CD14-positive monocyte (primary cell): ENCODE data around the gene DAP3. TPM values are rescaled to one million over a fixed set of nuclear protein-coding genes. Genes with fewer than 3 reads are reported as not detected.

Source experiments
- DNase-seq, 3 donors: peaks; one replicate each; pipeline ENCODE4 v3.0.0-alpha.2; 2011 to 2022
- H2AFZ ChIP-seq: 2 replicates; pipeline ENCODE4 v1.6.0; 2012; ENCODE audit warnings: mild to moderate bottlenecking, low read depth, low read length, inconsistent platforms; ENCODE audit not compliant: insufficient read depth, poor library complexity, severe bottlenecking
- H3K27ac ChIP-seq, 2 donors: 1 replicate in 1 of 2; 2 replicates in 1 of 2; pipeline ENCODE4 v1.5.1; 2012 to 2013; ENCODE audit warnings: low read length in 2 of 2, control low read depth in 1 of 2, inconsistent platforms in 1 of 2, low read depth in 1 of 2, mild to moderate bottlenecking in 1 of 2
- H3K27me3 ChIP-seq, 2 donors: one replicate each; pipeline versions ENCODE4 v1.6.0 to v1.6.1; 2011 to 2013; ENCODE audit warnings: low read length in 2 of 2; ENCODE audit not compliant: control insufficient read depth in 2 of 2, insufficient read depth in 2 of 2
- H3K36me3 ChIP-seq, 2 donors: replicated peaks in 1 of 2; 1 replicate in 1 of 2; 2 replicates in 1 of 2; pipeline versions ENCODE4 v1.5.1 to v1.6.1; 2012 to 2013; ENCODE audit warnings: low read length in 2 of 2, control low read depth in 1 of 2, inconsistent platforms in 1 of 2, mild to moderate bottlenecking in 1 of 2; ENCODE audit not compliant: insufficient read depth in 2 of 2, control insufficient read depth in 1 of 2
- H3K4me1 ChIP-seq, 2 donors: 1 replicate in 1 of 2; 2 replicates in 1 of 2; pipeline versions ENCODE4 v1.5.1 to v1.6.1; 2012 to 2013; ENCODE audit warnings: low read length in 2 of 2, control low read depth in 1 of 2, inconsistent platforms in 1 of 2, mild to moderate bottlenecking in 1 of 2, moderate library complexity in 1 of 2; ENCODE audit not compliant: insufficient read depth in 2 of 2, control insufficient read depth in 1 of 2
- H3K4me2 ChIP-seq: replicated peaks from 2 replicates; pipeline ENCODE3; 2012; ENCODE audit warnings: low read length, moderate library complexity, mild to moderate bottlenecking; ENCODE audit not compliant: poor library complexity, severe bottlenecking; ENCODE audit errors: extremely low read depth
- H3K4me3 ChIP-seq, 3 experiments: fragments of 200-600 bp in 1 of 3; sonication (generic) in 1 of 3; replicated peaks in 1 of 3; 1 replicate in 2 of 3; 2 replicates in 1 of 3; pipeline ENCODE4 v1.5.1; 2011 to 2013; ENCODE audit warnings: low read length in 3 of 3, mild to moderate bottlenecking in 3 of 3, control low read depth in 2 of 3, low read depth in 2 of 3, inconsistent platforms in 1 of 3, moderate library complexity in 1 of 3
- H3K79me2 ChIP-seq: 2 replicates; pipeline ENCODE4 v1.6.0; 2012; ENCODE audit warnings: mild to moderate bottlenecking, control low read depth, inconsistent platforms, low read length, moderate library complexity; ENCODE audit not compliant: insufficient read depth
- H3K9ac ChIP-seq: 2 replicates; pipeline ENCODE4 v1.6.0; 2017; ENCODE audit warnings: low read length, mild to moderate bottlenecking; ENCODE audit not compliant: insufficient read depth, poor library complexity, severe bottlenecking
- H3K9me3 ChIP-seq, 2 donors: replicated peaks in 1 of 2; 1 replicate in 1 of 2; 2 replicates in 1 of 2; pipeline versions ENCODE4 v1.5.1 to v1.6.1; 2012 to 2013; ENCODE audit warnings: low read length in 2 of 2, control low read depth in 1 of 2; ENCODE audit not compliant: control insufficient read depth in 1 of 2, insufficient read depth in 1 of 2
- H4K20me1 ChIP-seq: 2 replicates; pipeline ENCODE4 v1.6.0; 2012; ENCODE audit warnings: mild to moderate bottlenecking, low read length, control low read depth, moderate library complexity; ENCODE audit not compliant: insufficient read depth
- H3K27ac Mint-ChIP-seq, 7 donors: one replicate each; pipeline ENCODE4 v1.8.0; 2020; ENCODE audit warnings: mild to moderate bottlenecking in 7 of 7, mixed read lengths in 7 of 7, moderate library complexity in 6 of 7, inconsistent platforms in 2 of 7
- H3K27me3 Mint-ChIP-seq, 3 donors: one replicate each; pipeline ENCODE4 v1.8.0; 2021 to 2022; ENCODE audit warnings: low read depth in 3 of 3, mild to moderate bottlenecking in 3 of 3, mixed read lengths in 3 of 3, moderate library complexity in 3 of 3, inconsistent platforms in 1 of 3
- H3K36me3 Mint-ChIP-seq, 2 donors: one replicate each; pipeline ENCODE4 v1.8.0; 2020; ENCODE audit warnings: mixed read lengths in 2 of 2, inconsistent platforms in 1 of 2, mild to moderate bottlenecking in 1 of 2
- H3K4me1 Mint-ChIP-seq: one replicate; pipeline ENCODE4 v1.8.0; 2020; ENCODE audit warnings: mild to moderate bottlenecking, mixed read lengths
- H3K4me3 Mint-ChIP-seq, 2 donors: one replicate each; pipeline ENCODE4 v1.8.0; 2020; ENCODE audit warnings: mild to moderate bottlenecking in 2 of 2, mixed read lengths in 2 of 2, moderate library complexity in 1 of 2
- H3K9me3 Mint-ChIP-seq, 7 donors: one replicate each; pipeline ENCODE4 v1.8.0; 2020 to 2022; ENCODE audit warnings: mixed read lengths in 7 of 7, mild to moderate bottlenecking in 6 of 7, moderate library complexity in 6 of 7, inconsistent platforms in 2 of 7
- CTCF ChIP-seq: fragments of 200-600 bp; IDR thresholded peaks from one replicate; pipeline ENCODE4 v1.8.0; 2022; ENCODE audit warnings: antibody characterized with exemption, mild to moderate bottlenecking
- WGBS: methylation state at CpG from one replicate; pipeline ENCODE4 v1.1.5; 2013; ENCODE audit warnings: missing lambda C conversion rate; ENCODE audit not compliant: insufficient coverage; 5-methylcytosine and 5-hydroxymethylcytosine counted together
- intact Hi-C, 2 donors: fragments of 100-400 bp; cut with micrococcal nuclease; formaldehyde crosslinking; loops; one replicate each; pipeline versions ENCODE4 v1.15.0 to v1.15.1; 2023
- polyA plus RNA-seq, 3 donors: library from polyadenylated mRNA; depleted of rRNA in 1 of 3; unstranded in 2 of 3; stranded (reverse) in 1 of 3; fragments of 300-500 nt in 2 of 3; fragments of >200 nt in 1 of 3; fragmentation: Illumina TruSeq in 2 of 3; gene quantifications; 1 replicate in 2 of 3; 2 replicates in 1 of 3; pipeline ENCODE4 v1.2.3, GENCODE V29; 2012 to 2021

The DAP3 gene
- polyA plus RNA-seq, 3 donors, result 69.0 to 79.3 (median 72.7) TPM

GRCh38 chr1:155759966-155760630, 71.2 kb downstream of the DAP3 start:
- Mint-ChIP-seq H3K27me3 (peaks cover 0 to 2% (median 0%) of the 10 kb centered on the region in 3 donors), H3K9me3 (no peaks in the 10 kb centered on the region), H3K27ac (no peak overlapping the region), H3K36me3 (peaks cover 70 to 84% of the 10 kb centered on the region in 2 donors), H3K4me1 (peaks cover 19% of the 10 kb centered on the region), H3K4me3 (no peak overlapping the region)
- H3K79me2 ChIP-seq, result no peaks in the 10 kb centered on the region
- H3K27ac ChIP-seq, result no peak overlapping the region
- intact Hi-C loops, result no loop called here
- no peaks in the 10 kb centered on the region for H3K27me3 ChIP-seq
- no peak overlapping the region for H2AFZ ChIP-seq
- no peak for TF ChIP-seq CTCF
- H3K9me3 ChIP-seq, result no peaks in the 10 kb centered on the region
- no peak overlapping the region for H3K4me2 ChIP-seq
- 100% methylated on average over 1 of the region's 4 CpGs for WGBS
- peaks cover 19 to 22% of the 10 kb centered on the region in 2 donors for H3K4me1 ChIP-seq
- no peak overlapping the region for H3K4me3 ChIP-seq
- DNase-seq, result no peak
- peaks cover 65 to 84% of the 10 kb centered on the region in 2 donors for H3K36me3 ChIP-seq
- peaks cover under 1% of the 10 kb centered on the region for H4K20me1 ChIP-seq
- no peak overlapping the region for H3K9ac ChIP-seq

GRCh38 chr1:155760751-155761475, 72.0 kb downstream of the DAP3 start:
- Mint-ChIP-seq H3K9me3 (no peaks in the 10 kb centered on the region), H3K27me3 (peaks cover 0 to 2% (median 0%) of the 10 kb centered on the region in 3 donors), H3K36me3 (peaks cover 70 to 84% of the 10 kb centered on the region in 2 donors), H3K4me1 (peaks cover 23% of the 10 kb centered on the region), H3K27ac (no peak overlapping the region), H3K4me3 (no peak overlapping the region)
- no peak for TF ChIP-seq CTCF
- H3K9ac ChIP-seq, result no peak overlapping the region
- peaks cover 19 to 24% of the 10 kb centered on the region in 2 donors for H3K4me1 ChIP-seq
- no peaks in the 10 kb centered on the region for H3K27me3 ChIP-seq
- no peak overlapping the region for H3K27ac ChIP-seq
- no peak overlapping the region for H3K4me2 ChIP-seq
- H3K4me3 ChIP-seq, result no peak overlapping the region
- intact Hi-C loops, result no loop called here
- DNase-seq, result no peak
- no peaks in the 10 kb centered on the region for H3K79me2 ChIP-seq
- peaks cover 3% of the 10 kb centered on the region for H4K20me1 ChIP-seq
- peaks cover 61 to 84% of the 10 kb centered on the region in 2 donors for H3K36me3 ChIP-seq
- no peaks in the 10 kb centered on the region for H3K9me3 ChIP-seq
- no CpG with 5 or more reads among the region's 2 CpGs for WGBS
- H2AFZ ChIP-seq, result no peak overlapping the region
